Liver (tissue), 9 donors: ENCODE data around the gene PARP8. TPM values are rescaled to one million over a fixed set of nuclear protein-coding genes. Genes with fewer than 3 reads are reported as not detected.

Source experiments
- DNase-seq: peaks from one replicate; pipeline ENCODE4 v3.0.0-alpha.2; 2017; ENCODE audit warnings: low spot score
- H3K27ac ChIP-seq, 2 donors: one replicate each; pipeline ENCODE4 v1.7.0; 2013; ENCODE audit warnings: inconsistent platforms in 2 of 2, low read length in 2 of 2, control low read depth in 1 of 2, low read depth in 1 of 2, mild to moderate bottlenecking in 1 of 2
- H3K27me3 ChIP-seq, 4 donors: one replicate each; pipeline versions ENCODE4 v1.6.1 to v1.7.0; 2013; ENCODE audit warnings: low read length in 3 of 4, inconsistent platforms in 1 of 4, mild to moderate bottlenecking in 1 of 4, moderate library complexity in 1 of 4; ENCODE audit not compliant: control insufficient read depth in 4 of 4, insufficient read depth in 4 of 4
- H3K36me3 ChIP-seq, 4 donors: one replicate each; pipeline versions ENCODE4 v1.6.1 to v1.7.0; 2013; ENCODE audit warnings: low read length in 3 of 4, mild to moderate bottlenecking in 3 of 4, low read depth in 1 of 4, moderate library complexity in 1 of 4; ENCODE audit not compliant: control insufficient read depth in 4 of 4, insufficient read depth in 3 of 4
- H3K4me1 ChIP-seq, 4 donors: one replicate each; pipeline versions ENCODE4 v1.6.1 to v1.7.0; 2013; ENCODE audit warnings: low read length in 3 of 4, mild to moderate bottlenecking in 3 of 4, moderate library complexity in 1 of 4; ENCODE audit not compliant: control insufficient read depth in 4 of 4, insufficient read depth in 4 of 4
- H3K4me3 ChIP-seq, 3 donors: one replicate each; pipeline versions ENCODE4 v1.6.1 to v1.7.0; 2013; ENCODE audit warnings: low read length in 3 of 3, control low read depth in 1 of 3, low read depth in 1 of 3, mild to moderate bottlenecking in 1 of 3
- H3K9ac ChIP-seq, 2 donors: one replicate each; pipeline ENCODE4 v1.7.0; 2013; ENCODE audit warnings: low read length in 2 of 2, mild to moderate bottlenecking in 2 of 2, moderate library complexity in 2 of 2, control low read depth in 1 of 2, low read depth in 1 of 2
- H3K9me3 ChIP-seq, 4 donors: one replicate each; pipeline versions ENCODE4 v1.6.1 to v1.7.0; 2013; ENCODE audit warnings: low read length in 3 of 4; ENCODE audit not compliant: control insufficient read depth in 4 of 4
- ATF3 ChIP-seq: IDR thresholded peaks from 2 replicates; pipeline ENCODE4 v1.6.1; 2016; ENCODE audit warnings: antibody characterized with exemption
- EGR1 ChIP-seq, 2 donors: IDR thresholded peaks; 2 replicates each; pipeline ENCODE4 v1.6.1; 2016 to 2018; ENCODE audit warnings: antibody characterized with exemption in 2 of 2, low read depth in 2 of 2
- FOXA1 ChIP-seq: IDR thresholded peaks from 2 replicates; pipeline ENCODE4 v1.6.1; 2016; ENCODE audit warnings: antibody characterized with exemption
- FOXA2 ChIP-seq: IDR thresholded peaks from 2 replicates; pipeline ENCODE4 v1.6.1; 2016; ENCODE audit warnings: antibody characterized with exemption
- GABPA ChIP-seq, 2 donors: IDR thresholded peaks in 1 of 2; conservative IDR thresholded peaks in 1 of 2; 2 replicates each; pipeline ENCODE4 v1.6.1; 2016; ENCODE audit warnings: antibody characterized with exemption in 2 of 2, mild to moderate bottlenecking in 1 of 2, moderate library complexity in 1 of 2
- HNF4A ChIP-seq, 2 donors: conservative IDR thresholded peaks; 2 replicates each; pipeline ENCODE4 v1.6.1; 2016; ENCODE audit warnings: antibody characterized with exemption in 2 of 2, mild to moderate bottlenecking in 2 of 2
- HNF4G ChIP-seq: IDR thresholded peaks from 2 replicates; pipeline ENCODE4 v1.6.1; 2016; ENCODE audit warnings: antibody characterized with exemption
- MAX ChIP-seq: IDR thresholded peaks from 2 replicates; pipeline ENCODE4 v1.6.1; 2016; ENCODE audit warnings: antibody characterized with exemption
- RAD21 ChIP-seq, 2 donors: IDR thresholded peaks; 2 replicates each; pipeline ENCODE4 v1.6.1; 2016; ENCODE audit warnings: antibody characterized with exemption in 2 of 2, mild to moderate bottlenecking in 2 of 2
- REST ChIP-seq: IDR thresholded peaks from 2 replicates; pipeline ENCODE4 v1.6.1; 2016; ENCODE audit warnings: antibody characterized with exemption, mild to moderate bottlenecking
- RXRA ChIP-seq, 2 donors: IDR thresholded peaks; 2 replicates each; pipeline ENCODE4 v1.6.1; 2017 to 2018; ENCODE audit warnings: antibody characterized with exemption in 2 of 2, mild to moderate bottlenecking in 1 of 2
- SP1 ChIP-seq: IDR thresholded peaks from 2 replicates; pipeline ENCODE4 v1.6.1; 2018; ENCODE audit warnings: antibody characterized with exemption, mild to moderate bottlenecking
- TAF1 ChIP-seq: conservative IDR thresholded peaks from 2 replicates; pipeline ENCODE4 v1.6.1; 2016; ENCODE audit warnings: antibody characterized with exemption, mild to moderate bottlenecking
- ZBTB33 ChIP-seq: IDR thresholded peaks from 2 replicates; pipeline ENCODE4 v1.6.1; 2016; ENCODE audit warnings: antibody characterized with exemption
- WGBS: extraction: QIAGEN DNeasy Blood & Tissue Kit; methylation state at CpG from one replicate; pipeline ENCODE4 v1.1.7; 2013; 5-methylcytosine and 5-hydroxymethylcytosine counted together
- polyA plus RNA-seq, 2 donors: library from polyadenylated mRNA; stranded (reverse) in 1 of 2; unstranded in 1 of 2; fragments of 200-250 nt in 1 of 2; fragments of >200 nt in 1 of 2; fragmentation: Nextera tagmentation in 1 of 2; extraction: Ambion mirVana in 1 of 2; gene quantifications; one replicate each; pipeline versions ENCODE4 v1.2.1 to v1.2.3, GENCODE V29; 2013 to 2015
- total RNA-seq, 2 donors: library from RNA; depleted of rRNA; stranded (reverse); fragments of >200 nt; gene quantifications; one replicate each; pipeline ENCODE4 v1.2.3, GENCODE V29; 2014
- donor health status: healthy.
- donor health status: healthy.
- donor health status: healthy.
- donor health status: healthy.
- donor health status: healthy.

The PARP8 gene
- total and polyA plus RNA-seq, 4 donors = 3.9 to 16.0 (median 7.1) TPM

GRCh38 chr5:50712479-50712878 lies 46.0 kb downstream of the PARP8 start:
- H3K4me3 ChIP-seq = no peak overlapping the region
- 71% methylated on average over 1 of the region's 1 CpG for WGBS
- no peaks in the 10 kb centered on the region for H3K27me3 ChIP-seq
- no peaks in the 10 kb centered on the region for H3K9me3 ChIP-seq
- no peak overlapping the region for H3K9ac ChIP-seq
- H3K27ac ChIP-seq = no peak overlapping the region
- H3K36me3 ChIP-seq = no peaks in the 10 kb centered on the region
- no peak for DNase-seq
- TF ChIP-seq GABPA (IDR thresholded peaks at IDR 0.05 in 1 of 2, conservative IDR thresholded peaks at IDR 0.05 in 1 of 2) (no peak), TAF1 (no peak), ATF3 (no peak), FOXA2 (no peak), FOXA1 (no peak), HNF4G (no peak), ZBTB33 (no peak), SP1 (no peak), EGR1 (IDR thresholded peaks at IDR 0.05; ENCODE audit: low read depth in 2 of 2) (no peak), REST (no peak)
- H3K4me1 ChIP-seq = peaks cover 3 to 18% (median 13%) of the 10 kb centered on the region in 4 donors

GRCh38 chr5:50715001-50715400 lies 48.6 kb downstream of the PARP8 start:
- TF ChIP-seq TAF1 (no peak), RAD21 (IDR thresholded peaks at IDR 0.05) (no peak)
- no peak for DNase-seq
- WGBS = 94% methylated on average over 5 of the region's 5 CpGs
- no peaks in the 10 kb centered on the region for H3K36me3 ChIP-seq
- H3K9me3 ChIP-seq = no peaks in the 10 kb centered on the region
- peaks cover 3 to 25% (median 16%) of the 10 kb centered on the region in 4 donors for H3K4me1 ChIP-seq
- no peak overlapping the region for H3K9ac ChIP-seq
- no peak overlapping the region for H3K27ac ChIP-seq
- H3K27me3 ChIP-seq = no peaks in the 10 kb centered on the region
- H3K4me3 ChIP-seq = no peak overlapping the region

- WGBS = 94% methylated on average over 2 of the region's 2 CpGs
- DNase-seq = no peak
- no peak overlapping the region for H3K4me3 ChIP-seq
- no peak overlapping the region for H3K9ac ChIP-seq
- H3K27me3 ChIP-seq = no peaks in the 10 kb centered on the region
- peaks cover 3 to 20% (median 11%) of the 10 kb centered on the region in 4 donors for H3K4me1 ChIP-seq
- no peak overlapping the region for H3K27ac ChIP-seq
- H3K36me3 ChIP-seq = no peaks in the 10 kb centered on the region
- H3K9me3 ChIP-seq = no peaks in the 10 kb centered on the region
- TF ChIP-seq EGR1 (IDR thresholded peaks at IDR 0.05; ENCODE audit: low read depth in 2 of 2) (no peak), REST (no peak), ATF3 (no peak), HNF4A (conservative IDR thresholded peaks at IDR 0.05) (no peak), GABPA (IDR thresholded peaks at IDR 0.05 in 1 of 2, conservative IDR thresholded peaks at IDR 0.05 in 1 of 2) (no peak), MAX (no peak), ZBTB33 (no peak), RXRA (IDR thresholded peaks at IDR 0.05) (no peak), SP1 (no peak)
These were observed 49.7 kb downstream of the PARP8 start for GRCh38 chr5:50716134-50716533.
